ENCODE measurements around the gene TGM2.

DNA sequence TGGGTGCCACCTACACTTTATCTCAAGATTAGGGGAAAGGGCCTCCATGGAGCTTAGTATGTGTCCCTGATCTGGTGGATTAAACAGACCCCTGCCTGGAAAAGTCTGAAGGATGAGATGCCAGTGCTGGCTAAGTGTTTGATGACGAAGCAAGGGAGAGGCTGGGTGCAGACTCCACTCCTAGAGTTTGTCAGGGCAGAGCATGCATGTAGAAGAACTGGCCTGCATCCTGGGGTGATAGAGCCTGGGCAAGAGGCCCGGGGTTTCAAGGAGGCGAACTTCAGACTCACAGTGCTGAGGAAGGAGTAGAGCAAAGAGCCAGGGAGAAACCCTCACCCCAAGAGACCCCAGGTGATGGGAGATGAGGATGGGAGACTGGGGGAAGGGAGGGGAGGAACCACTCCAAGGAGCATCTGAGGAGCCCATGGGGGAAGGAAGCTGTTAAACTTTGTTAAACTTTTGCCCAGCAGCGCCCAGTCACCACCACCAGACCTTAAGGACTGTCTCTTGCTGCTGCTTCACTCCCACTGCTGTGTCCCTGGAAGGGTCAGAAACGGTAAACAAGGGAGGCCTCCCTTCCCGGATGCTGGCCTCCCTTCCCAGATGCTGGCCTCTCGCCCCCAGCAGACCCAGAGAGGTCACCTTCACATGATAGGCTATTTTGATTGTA lies 69.9 kb downstream of the TGM2 start:
- no peak for TF ChIP-seq ZIC2 (tag by site-specific recombination; IDR thresholded peaks at IDR 0.05)
- TF ChIP-seq ZNF768 (tag by site-specific recombination; IDR thresholded peaks at IDR 0.05) = no peak
- TF ChIP-seq, protein P1, sequence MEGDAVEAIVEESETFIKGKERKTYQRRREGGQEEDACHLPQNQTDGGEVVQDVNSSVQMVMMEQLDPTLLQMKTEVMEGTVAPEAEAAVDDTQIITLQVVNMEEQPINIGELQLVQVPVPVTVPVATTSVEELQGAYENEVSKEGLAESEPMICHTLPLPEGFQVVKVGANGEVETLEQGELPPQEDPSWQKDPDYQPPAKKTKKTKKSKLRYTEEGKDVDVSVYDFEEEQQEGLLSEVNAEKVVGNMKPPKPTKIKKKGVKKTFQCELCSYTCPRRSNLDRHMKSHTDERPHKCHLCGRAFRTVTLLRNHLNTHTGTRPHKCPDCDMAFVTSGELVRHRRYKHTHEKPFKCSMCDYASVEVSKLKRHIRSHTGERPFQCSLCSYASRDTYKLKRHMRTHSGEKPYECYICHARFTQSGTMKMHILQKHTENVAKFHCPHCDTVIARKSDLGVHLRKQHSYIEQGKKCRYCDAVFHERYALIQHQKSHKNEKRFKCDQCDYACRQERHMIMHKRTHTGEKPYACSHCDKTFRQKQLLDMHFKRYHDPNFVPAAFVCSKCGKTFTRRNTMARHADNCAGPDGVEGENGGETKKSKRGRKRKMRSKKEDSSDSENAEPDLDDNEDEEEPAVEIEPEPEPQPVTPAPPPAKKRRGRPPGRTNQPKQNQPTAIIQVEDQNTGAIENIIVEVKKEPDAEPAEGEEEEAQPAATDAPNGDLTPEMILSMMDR (tag by site-specific recombination; IDR thresholded peaks at IDR 0.05) = no peak
- no peak for TF ChIP-seq YY1 (tag by site-specific recombination; IDR thresholded peaks at IDR 0.05)
- no peak for TF ChIP-seq REPIN1 (tag by site-specific recombination; IDR thresholded peaks at IDR 0.05; ENCODE audit: low read depth)
- TF ChIP-seq, protein P2, sequence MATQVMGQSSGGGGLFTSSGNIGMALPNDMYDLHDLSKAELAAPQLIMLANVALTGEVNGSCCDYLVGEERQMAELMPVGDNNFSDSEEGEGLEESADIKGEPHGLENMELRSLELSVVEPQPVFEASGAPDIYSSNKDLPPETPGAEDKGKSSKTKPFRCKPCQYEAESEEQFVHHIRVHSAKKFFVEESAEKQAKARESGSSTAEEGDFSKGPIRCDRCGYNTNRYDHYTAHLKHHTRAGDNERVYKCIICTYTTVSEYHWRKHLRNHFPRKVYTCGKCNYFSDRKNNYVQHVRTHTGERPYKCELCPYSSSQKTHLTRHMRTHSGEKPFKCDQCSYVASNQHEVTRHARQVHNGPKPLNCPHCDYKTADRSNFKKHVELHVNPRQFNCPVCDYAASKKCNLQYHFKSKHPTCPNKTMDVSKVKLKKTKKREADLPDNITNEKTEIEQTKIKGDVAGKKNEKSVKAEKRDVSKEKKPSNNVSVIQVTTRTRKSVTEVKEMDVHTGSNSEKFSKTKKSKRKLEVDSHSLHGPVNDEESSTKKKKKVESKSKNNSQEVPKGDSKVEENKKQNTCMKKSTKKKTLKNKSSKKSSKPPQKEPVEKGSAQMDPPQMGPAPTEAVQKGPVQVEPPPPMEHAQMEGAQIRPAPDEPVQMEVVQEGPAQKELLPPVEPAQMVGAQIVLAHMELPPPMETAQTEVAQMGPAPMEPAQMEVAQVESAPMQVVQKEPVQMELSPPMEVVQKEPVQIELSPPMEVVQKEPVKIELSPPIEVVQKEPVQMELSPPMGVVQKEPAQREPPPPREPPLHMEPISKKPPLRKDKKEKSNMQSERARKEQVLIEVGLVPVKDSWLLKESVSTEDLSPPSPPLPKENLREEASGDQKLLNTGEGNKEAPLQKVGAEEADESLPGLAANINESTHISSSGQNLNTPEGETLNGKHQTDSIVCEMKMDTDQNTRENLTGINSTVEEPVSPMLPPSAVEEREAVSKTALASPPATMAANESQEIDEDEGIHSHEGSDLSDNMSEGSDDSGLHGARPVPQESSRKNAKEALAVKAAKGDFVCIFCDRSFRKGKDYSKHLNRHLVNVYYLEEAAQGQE (tag by site-specific recombination; IDR thresholded peaks at IDR 0.05) = no peak
- no peak for TF ChIP-seq ZNF133 (tag by site-specific recombination; IDR thresholded peaks at IDR 0.05)
- TF ChIP-seq ZNF274 (IDR thresholded peaks at IDR 0.05; ENCODE audit: low read length) = no peak
- TF ChIP-seq ZNF274 (tag by site-specific recombination; IDR thresholded peaks at IDR 0.05; ENCODE audit: borderline replicate concordance) = no peak
- TF ChIP-seq, protein P3, sequence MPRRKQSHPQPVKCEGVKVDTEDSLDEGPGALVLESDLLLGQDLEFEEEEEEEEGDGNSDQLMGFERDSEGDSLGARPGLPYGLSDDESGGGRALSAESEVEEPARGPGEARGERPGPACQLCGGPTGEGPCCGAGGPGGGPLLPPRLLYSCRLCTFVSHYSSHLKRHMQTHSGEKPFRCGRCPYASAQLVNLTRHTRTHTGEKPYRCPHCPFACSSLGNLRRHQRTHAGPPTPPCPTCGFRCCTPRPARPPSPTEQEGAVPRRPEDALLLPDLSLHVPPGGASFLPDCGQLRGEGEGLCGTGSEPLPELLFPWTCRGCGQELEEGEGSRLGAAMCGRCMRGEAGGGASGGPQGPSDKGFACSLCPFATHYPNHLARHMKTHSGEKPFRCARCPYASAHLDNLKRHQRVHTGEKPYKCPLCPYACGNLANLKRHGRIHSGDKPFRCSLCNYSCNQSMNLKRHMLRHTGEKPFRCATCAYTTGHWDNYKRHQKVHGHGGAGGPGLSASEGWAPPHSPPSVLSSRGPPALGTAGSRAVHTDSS (tag by site-specific recombination; IDR thresholded peaks at IDR 0.05) = no peak
- TF ChIP-seq KLF16 (tag by site-specific recombination; IDR thresholded peaks at IDR 0.05) = no peak
- no peak for TF ChIP-seq ZNF610 (tag by site-specific recombination; IDR thresholded peaks at IDR 0.05; ENCODE audit: borderline replicate concordance)
- TF ChIP-seq ZNF530 (tag by site-specific recombination; IDR thresholded peaks at IDR 0.05; ENCODE audit: low read depth) = no peak
